ENCODE measurements around the gene BHLHE40. TPM values are rescaled to one million over a fixed set of nuclear protein-coding genes. Genes with fewer than 3 reads are reported as not detected.

The BHLHE40 gene
- total RNA-seq, 1 experiment from 2014 or later: 81.6 TPM

DNA sequence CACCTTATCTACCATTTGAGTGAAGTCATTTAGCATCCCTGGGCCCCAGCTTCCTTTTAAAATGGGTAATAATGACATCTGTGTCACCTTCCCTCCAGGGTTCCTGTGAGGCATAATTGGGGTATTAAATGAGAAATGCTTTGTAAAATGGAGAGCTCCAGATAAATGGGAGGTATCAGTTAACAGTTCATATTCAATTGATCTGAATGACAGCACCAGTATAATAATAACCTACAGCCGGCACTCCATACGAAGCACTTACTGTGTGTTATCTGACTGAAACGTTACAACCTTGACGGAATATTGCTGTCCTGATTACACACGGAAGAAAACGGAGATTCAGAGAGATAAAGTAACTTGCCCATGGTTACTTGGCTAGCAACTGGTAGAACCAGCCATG is 53.6 kb downstream of the BHLHE40 start:
- BruUV-seq (replicated peaks): no TSS peak

More for the DNA sequence above, 53.6 kb downstream of the BHLHE40 start:
- no peaks in the 10 kb centered on the region for H3K4me1 ChIP-seq (ENCODE audit: control insufficient read depth in 1 of 2, insufficient read depth in 2 of 2, low read length in 2 of 2)
- DNase-seq (ENCODE audit: low read depth, low spot score) (no peak), ATAC-seq (no peak)
- no peak overlapping the region for H3K9ac ChIP-seq (ENCODE audit: low read length)
- intact Hi-C loops (cut with micrococcal nuclease): no loop called here
- TF ChIP-seq POLR2A (IDR thresholded peaks at IDR 0.05; ENCODE audit: borderline replicate concordance, extremely low read depth, insufficient read depth, insufficient read length) (no peak), SIN3A (IDR thresholded peaks at IDR 0.05; ENCODE audit: low read depth) (no peak), TCF7L2 (IDR thresholded peaks at IDR 0.05; ENCODE audit: borderline replicate concordance, extremely low read depth, insufficient read depth, insufficient read length) (no peak), JUND (IDR thresholded peaks at IDR 0.05) (no peak), EGR1 (IDR thresholded peaks at IDR 0.05; ENCODE audit: low read depth) (no peak), CBX3 (IDR thresholded peaks at IDR 0.05; ENCODE audit: low read depth) (no peak), SRF (IDR thresholded peaks at IDR 0.05; ENCODE audit: low read depth) (no peak), YY1 (IDR thresholded peaks at IDR 0.05; ENCODE audit: extremely low read depth, insufficient replicate concordance, low read depth, low read length) (no peak), SP1 (IDR thresholded peaks at IDR 0.05; ENCODE audit: low read depth) (no peak), ELF1 (IDR thresholded peaks at IDR 0.05; ENCODE audit: borderline replicate concordance, low read depth) (no peak), FOSL1 (IDR thresholded peaks at IDR 0.05; ENCODE audit: low read depth) (no peak), ZNF274 (IDR thresholded peaks at IDR 0.05; ENCODE audit: low read depth, low read length) (no peak), POLR2AphosphoS5 (IDR thresholded peaks at IDR 0.05; ENCODE audit: low read depth, low read length) (no peak), EZH2phosphoT487 (IDR thresholded peaks at IDR 0.05; ENCODE audit: borderline replicate concordance) (no peak)
- TF ChIP-seq, protein P1, sequence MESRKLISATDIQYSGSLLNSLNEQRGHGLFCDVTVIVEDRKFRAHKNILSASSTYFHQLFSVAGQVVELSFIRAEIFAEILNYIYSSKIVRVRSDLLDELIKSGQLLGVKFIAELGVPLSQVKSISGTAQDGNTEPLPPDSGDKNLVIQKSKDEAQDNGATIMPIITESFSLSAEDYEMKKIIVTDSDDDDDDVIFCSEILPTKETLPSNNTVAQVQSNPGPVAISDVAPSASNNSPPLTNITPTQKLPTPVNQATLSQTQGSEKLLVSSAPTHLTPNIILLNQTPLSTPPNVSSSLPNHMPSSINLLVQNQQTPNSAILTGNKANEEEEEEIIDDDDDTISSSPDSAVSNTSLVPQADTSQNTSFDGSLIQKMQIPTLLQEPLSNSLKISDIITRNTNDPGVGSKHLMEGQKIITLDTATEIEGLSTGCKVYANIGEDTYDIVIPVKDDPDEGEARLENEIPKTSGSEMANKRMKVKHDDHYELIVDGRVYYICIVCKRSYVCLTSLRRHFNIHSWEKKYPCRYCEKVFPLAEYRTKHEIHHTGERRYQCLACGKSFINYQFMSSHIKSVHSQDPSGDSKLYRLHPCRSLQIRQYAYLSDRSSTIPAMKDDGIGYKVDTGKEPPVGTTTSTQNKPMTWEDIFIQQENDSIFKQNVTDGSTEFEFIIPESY (IDR thresholded peaks at IDR 0.05; ENCODE audit: extremely low read depth, insufficient replicate concordance, low read length): no peak
- no peak overlapping the region for H3K4me2 ChIP-seq (ENCODE audit: low read length)
- H2AFZ ChIP-seq (ENCODE audit: low read depth, low read length, poor library complexity, severe bottlenecking): no peak overlapping the region
- POLR2A ChIA-PET: no interaction called here
- no peaks in the 10 kb centered on the region for H3K27me3 ChIP-seq (ENCODE audit: insufficient read depth, low read length)
- no peaks in the 10 kb centered on the region for H3K36me3 ChIP-seq (ENCODE audit: control insufficient read depth in 1 of 2, insufficient read depth in 2 of 2, low read length in 2 of 2)
- H3K9me3 ChIP-seq (ENCODE audit: control insufficient read depth in 1 of 2, insufficient read depth in 1 of 2, low read depth in 1 of 2, low read length in 2 of 2): no peaks in the 10 kb centered on the region
- CTCF ChIA-PET: interaction anchor here (1.5 kb wide), 1 partner anchor 321 kb away, joined by 7 read pairs; no protein-coding TSS in a partner anchor
- no peak overlapping the region for H3K27ac ChIP-seq (ENCODE audit: low read depth, low read length)
- H3K4me3 ChIP-seq (replicated peaks in 1 of 2; ENCODE audit: low read depth in 1 of 2, low read length in 2 of 2): no peak overlapping the region
- H4K20me1 ChIP-seq (ENCODE audit: insufficient read depth): no peaks in the 10 kb centered on the region
- H3K9me2 ChIP-seq (ENCODE audit: insufficient read depth): no peaks in the 10 kb centered on the region
- RAD21 ChIA-PET (ENCODE audit: low non-redundant PET in 1 of 2, low total read pairs in 2 of 2, uncharacterized antibody in 2 of 2, unreplicated experiment in 2 of 2): no interaction called here
- no peaks in the 10 kb centered on the region for H3K79me2 ChIP-seq (ENCODE audit: insufficient read depth, low read length)

Other genes starting within 250 kb of the BHLHE40 start
- 38.1 TPM for gene ARL8B, start 142.9 kb downstream of the BHLHE40 start, total RNA-seq (2021; ENCODE audit: unreplicated experiment)
- 23.7 TPM for gene EDEM1, start 208.3 kb downstream of the BHLHE40 start, total RNA-seq (2021; ENCODE audit: unreplicated experiment)

Measured in HCT116 (cell line).